NCI-H524 treated with DMSO at 0.1 percent for 48 hours (cell line): ENCODE data around the gene ANP32E.
A peak's percentile ranks its signal among the peaks of the same experiment; 100 is the strongest.

Source experiments
- DNase-seq: peaks from one replicate; lab custom pipeline; 2025; lab: John Stamatoyannopoulos, UW

The ANP32E gene

GRCh38 chr1:150235852-150236613, at the start of gene ANP32E:
TSS of gene ANP32E (minus strand) at chr1:150236112. CDS start at chr1:150235786, 326 bp downstream.
- peak; percentile 95 for DNase-seq

- no peak for DNase-seq
Measured at GRCh38 chr1:150283260-150283659, 47.3 kb upstream of the ANP32E start.

- DNase-seq: no peak
Measured at GRCh38 chr1:150282558-150282958, 46.6 kb upstream of the ANP32E start.

- DNase-seq: peak; percentile 59
Measured at GRCh38 chr1:150281758-150282557, 46.0 kb upstream of the ANP32E start, which contains the start of gene CIART. TSS of gene CIART (plus strand) at chr1:150282554. CDS start at chr1:150283268, 714 bp downstream.

- no peak for DNase-seq
Measured at GRCh38 chr1:150281221-150281757, 45.4 kb upstream of the ANP32E start.

GRCh38 chr1:150280138-150280707, 44.3 kb upstream of the ANP32E start:
- no peak for DNase-seq

GRCh38 chr1:150273311-150273710, 37.4 kb upstream of the ANP32E start:
- DNase-seq: no peak

GRCh38 chr1:150271291-150271959, 35.5 kb upstream of the ANP32E start:
- DNase-seq: no peak

GRCh38 chr1:150269451-150269850, 33.5 kb upstream of the ANP32E start:
- DNase-seq: no peak

GRCh38 chr1:150268705-150269403, 32.9 kb upstream of the ANP32E start, which contains the start of gene APH1A:
TSS of gene APH1A (minus strand) at chr1:150269016. CDS start at chr1:150268810, 206 bp downstream.
- peak; percentile 59 for DNase-seq

- DNase-seq: no peak
Measured at GRCh38 chr1:150268340-150268704, 32.4 kb upstream of the ANP32E start.

GRCh38 chr1:150267896-150268295, 32.0 kb upstream of the ANP32E start:
- DNase-seq: no peak

GRCh38 chr1:150263549-150263948, 27.6 kb upstream of the ANP32E start:
- DNase-seq: no peak

GRCh38 chr1:150262388-150263320, 26.7 kb upstream of the ANP32E start:
- no peak for DNase-seq

GRCh38 chr1:150261367-150261766, 25.5 kb upstream of the ANP32E start:
- no peak for DNase-seq

- DNase-seq: no peak
Measured at GRCh38 chr1:150259758-150260669, 24.1 kb upstream of the ANP32E start.

GRCh38 chr1:150259217-150259616, 23.3 kb upstream of the ANP32E start:
- no peak for DNase-seq

GRCh38 chr1:150257624-150258585, 22.0 kb upstream of the ANP32E start, which contains the start of gene CA14:
TSS of gene CA14 (plus strand) at chr1:150257774. CDS start at chr1:150258129, 355 bp downstream.
- no peak for DNase-seq
